HG02798 (cell line): Measurements from ENCODE around the gene ITGAE.
A peak's percentile ranks its signal among the peaks of the same experiment; 100 is the strongest.

Experiments used
- ATAC-seq: cut with Tn5 transposase; IDR thresholded peaks from one replicate; pipeline ENCODE4 v1.9.1; 2021; ENCODE audit warnings: mild to moderate bottlenecking; ENCODE audit not compliant: unreplicated experiment, poor library complexity

Gene ITGAE

DNA sequence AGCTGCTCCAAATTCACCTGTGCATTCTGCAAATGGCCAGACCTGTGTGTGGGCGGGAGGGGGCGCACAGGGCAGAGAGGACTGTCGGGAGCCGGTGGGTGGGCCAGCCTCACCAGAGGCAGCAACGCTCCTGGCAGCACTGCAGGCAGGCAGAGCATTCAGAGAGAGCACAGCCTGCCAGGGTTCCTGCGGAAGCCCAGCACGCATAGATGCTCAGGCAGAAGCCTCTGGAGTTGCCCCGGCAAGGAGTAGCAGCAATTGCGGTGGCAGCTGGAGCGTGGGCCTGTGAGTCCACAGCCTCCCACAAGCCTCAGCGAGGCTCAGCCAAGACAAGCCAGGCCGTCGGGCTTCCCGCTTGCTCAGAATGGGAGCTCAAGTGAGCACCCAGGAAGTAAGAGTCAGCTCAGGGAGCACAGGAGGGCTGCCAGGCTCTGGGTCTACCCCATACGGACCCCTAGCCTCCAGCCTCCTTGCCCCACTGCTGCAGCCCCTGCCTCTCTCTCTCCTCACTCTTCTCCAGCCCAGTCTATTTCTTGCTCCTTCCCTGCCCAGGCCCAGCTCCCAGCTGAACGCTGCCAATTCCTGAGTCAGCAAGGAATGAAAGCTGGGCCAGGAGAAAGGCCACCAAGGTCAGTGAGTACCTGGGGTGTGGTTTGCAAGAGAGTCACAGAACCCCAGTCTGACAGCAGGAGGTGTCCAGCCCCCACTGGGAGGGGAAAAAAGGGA, 122.7 kb downstream of the ITGAE start:
- ATAC-seq: no peak

DNA sequence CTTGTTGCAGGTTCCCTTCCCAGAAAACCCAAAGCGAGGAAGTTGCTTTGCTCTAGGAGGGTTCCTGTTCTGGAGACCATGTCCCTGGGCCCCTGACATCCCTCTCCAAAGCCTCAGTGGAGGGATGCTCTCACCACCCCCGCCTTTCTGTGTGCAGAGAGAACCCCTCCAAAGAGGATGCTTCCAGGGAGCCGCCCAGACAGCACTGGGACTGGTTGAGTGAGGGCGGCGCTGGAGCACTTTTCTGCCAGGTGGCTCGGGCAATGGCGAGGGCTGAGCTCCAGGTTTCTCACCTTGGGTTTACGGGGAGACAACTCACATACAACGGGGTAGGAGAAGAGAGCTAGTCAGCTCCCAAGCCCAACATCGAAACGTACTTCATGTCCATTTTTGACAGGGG, 125.1 kb downstream of the ITGAE start:
- no peak for ATAC-seq

DNA sequence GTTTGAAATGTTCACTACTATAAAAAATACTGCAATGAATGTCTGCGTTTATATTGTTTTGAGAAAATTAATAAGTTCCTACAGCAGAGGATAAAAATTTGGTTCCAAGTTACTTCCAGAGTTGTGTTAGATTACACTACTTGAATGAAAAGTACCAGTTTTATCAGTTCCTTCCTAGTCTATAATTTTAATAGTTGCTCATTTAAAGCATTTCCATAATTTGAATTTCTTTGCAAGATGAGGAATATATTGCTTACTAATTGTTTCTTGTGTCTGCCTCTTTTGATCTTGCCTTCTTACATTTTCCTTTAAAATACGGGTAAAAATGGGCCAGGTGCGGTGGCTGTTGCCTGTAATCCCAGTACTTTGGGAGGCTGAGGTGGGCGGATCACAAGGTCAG, 128.4 kb downstream of the ITGAE start:
- no peak for ATAC-seq

DNA sequence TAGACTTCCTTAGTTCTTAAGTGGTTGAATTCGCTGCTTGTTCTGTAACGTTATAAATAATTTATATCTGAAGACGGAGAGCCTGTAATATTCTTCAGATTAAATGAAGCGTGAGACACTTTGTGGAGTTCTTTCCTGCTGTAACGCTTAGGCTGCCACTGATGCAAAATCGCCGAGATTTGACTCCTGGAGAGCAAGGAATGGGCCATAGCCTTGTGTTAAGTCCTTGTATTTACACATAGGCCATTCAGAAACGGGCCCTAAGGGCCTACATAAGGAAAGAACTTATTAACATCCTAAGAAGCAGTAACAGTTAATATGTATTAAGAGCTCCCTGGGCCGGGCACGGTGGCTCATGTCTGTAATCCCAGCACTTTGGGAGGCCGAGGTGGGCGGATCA, 131.4 kb downstream of the ITGAE start:
- no peak for ATAC-seq

DNA sequence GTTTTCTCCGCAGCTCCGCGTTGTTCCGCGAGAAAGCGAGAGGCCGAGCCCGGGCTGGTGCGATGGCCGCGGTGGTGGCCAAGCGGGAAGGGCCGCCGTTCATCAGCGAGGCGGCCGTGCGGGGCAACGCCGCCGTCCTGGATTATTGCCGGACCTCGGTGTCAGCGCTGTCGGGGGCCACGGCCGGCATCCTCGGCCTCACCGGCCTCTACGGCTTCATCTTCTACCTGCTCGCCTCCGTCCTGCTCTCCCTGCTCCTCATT, 132.0 kb downstream of the ITGAE start:
- ATAC-seq: no peak

DNA sequence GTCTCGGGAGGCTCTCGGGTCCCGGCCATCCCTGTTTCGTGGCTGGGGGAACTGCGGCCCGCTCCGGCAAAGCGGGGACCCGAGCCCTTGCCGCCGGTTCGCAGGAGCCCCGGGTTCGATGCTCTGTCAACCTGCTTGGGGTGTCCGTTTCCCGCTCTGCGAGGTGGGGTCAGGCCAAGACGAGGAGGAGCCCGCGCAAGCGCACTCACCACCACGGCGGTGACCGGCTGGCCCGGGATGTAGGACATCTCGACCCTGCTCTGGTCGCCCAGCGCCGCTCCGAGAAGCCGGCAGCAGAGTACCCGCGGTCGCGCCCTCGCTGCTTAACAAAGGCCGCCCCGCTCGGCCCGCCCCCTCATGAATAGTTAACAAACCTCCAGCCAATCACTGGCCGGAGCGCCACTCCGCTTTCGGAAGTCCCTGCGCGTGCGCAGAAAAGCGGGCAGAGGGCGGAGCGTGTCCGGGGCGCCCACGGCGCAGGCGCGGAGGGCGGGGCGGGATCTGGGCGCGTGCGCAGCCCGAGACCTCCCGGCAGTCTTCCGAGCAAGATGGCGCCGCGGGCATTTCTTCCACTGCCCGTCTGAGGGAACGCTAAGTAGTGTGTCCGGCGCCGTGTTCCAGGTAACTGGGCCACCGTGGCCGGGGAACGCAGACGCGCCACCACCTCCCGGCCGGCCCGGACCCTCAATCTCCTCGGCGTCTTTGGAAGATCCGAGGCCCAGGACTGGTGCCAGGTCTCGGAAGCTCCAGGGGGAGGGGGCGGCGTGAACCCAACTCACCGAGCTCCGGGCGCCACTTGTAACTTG, 132.5 kb downstream of the ITGAE start, which contains the start of the genes EMC6 and TAX1BP3:
EMC6 (plus strand) TSS at position 534 of the 806 bp plus-strand sequence. CDS start 335 bp downstream, outside the sequence.
TAX1BP3 (minus strand) TSS at position 300 of the 806 bp plus-strand sequence; CDS start at position 248, 52 bp downstream.
- peak; percentile 93 for ATAC-seq

DNA sequence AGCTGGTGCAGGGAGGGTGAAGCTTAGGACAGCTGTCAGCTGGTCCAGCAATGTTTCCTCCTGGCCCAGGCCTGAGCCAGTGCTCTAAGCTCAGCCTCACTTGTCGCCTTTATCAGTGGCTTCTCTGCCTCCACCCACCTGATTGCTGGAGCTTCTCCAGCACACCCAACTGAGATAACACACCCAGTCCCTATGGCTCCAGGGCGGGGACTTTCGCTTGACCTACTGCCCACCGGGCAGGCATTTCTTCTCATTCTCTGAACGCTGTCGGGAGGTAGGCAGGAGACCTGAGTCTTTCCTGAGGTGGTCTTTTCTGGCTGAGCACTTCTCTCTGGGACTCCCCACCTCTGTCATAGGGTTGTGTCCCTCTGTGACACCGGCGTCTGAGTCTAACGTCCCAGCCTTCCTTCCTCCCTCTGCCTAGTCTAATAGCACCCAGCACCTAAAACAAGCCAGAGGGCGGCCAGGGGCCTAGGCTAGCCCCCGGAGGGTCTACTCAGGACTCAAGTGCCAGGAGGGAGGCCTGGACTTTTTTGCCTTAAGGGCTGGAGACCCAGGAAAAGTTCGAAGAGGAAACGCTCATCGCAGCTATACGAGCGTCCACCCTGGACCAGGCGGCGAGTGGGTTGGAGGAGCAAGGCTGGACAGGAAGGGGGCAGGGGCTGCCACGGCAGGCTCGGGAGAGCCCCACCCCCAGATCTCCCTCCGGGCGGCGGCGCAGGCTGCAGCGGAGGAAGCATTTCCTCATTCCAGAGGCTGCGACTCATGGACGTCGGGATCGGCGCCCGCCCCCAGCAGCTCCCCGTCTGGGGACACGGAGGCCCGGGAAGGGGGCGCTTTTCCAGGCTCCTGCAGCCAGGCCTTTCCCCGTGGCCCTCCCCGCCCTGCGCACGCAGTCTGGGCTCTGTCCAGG, 133.4 kb downstream of the ITGAE start:
- ATAC-seq: peak; percentile 8

DNA sequence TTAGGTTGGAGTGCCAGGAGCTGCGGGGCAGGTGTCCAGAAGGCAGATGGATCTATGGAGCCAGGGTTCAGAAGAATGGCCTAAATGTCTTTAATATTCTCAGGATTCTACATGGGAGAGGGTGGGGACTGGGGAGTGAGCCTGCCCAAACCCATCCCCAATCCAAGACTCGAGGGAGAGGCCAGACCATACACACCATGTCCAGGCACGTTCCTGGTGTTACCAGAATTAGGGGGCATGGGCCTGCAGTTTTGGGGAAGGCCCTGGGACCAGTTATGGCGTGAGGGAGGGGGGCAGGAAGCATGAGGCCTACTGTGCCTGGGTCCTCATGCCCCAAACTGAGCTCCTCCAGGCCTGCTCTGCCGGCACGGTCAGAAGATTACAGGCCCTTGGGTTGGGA, 134.5 kb downstream of the ITGAE start:
- ATAC-seq: no peak

DNA sequence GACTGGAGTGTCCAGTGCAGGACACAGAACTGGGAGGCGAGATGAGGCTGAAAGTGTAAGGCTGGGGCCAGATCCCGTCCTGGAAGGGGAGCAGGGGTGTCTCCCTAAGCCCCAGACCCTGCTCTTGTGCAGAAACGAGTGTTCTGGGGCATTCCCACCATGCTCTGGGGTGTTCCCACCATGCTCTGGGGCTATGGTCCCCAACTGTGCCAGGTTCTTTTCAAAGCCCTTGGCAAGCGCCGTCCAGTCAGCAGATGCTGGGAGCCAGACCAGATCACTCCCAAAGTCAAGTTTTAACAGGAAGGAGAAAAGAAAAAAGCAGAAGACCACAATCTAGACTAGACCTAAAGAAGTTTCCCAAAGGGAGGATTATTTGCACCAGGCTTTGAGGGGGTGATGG, 135.2 kb downstream of the ITGAE start:
- ATAC-seq: no peak
